Central memory CD4-positive, alpha-beta T cell (primary cell): ENCODE measurements around the gene C2CD3.

Experiments
- DNase-seq: peaks from one replicate; pipeline ENCODE4 v3.0.0; 2022

The C2CD3 gene

DNA sequence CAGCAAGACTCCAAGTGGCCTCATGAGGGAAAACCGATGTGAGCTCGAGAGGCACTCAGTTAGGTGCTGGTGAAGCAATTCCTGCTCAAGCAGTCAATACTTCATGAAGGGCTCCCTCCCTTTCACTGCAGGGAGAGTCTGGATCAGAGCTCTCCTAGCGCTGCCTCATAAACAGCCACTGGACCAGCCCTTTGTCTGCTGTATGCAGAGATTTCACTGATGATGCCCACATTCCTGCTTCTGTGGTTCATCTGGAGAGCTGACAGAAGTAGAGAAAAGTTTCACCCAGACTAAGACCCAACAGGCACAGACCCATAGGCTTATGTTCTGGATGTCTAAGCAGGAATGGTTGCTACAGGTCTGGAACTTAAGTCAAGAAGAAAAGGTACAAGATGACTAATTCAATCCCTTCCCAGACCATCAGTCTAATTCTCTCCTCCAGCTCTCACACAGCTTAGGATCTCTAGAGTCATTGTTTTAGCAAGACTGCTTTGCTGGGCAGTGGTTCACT is 192.2 kb downstream of the C2CD3 start:
- DNase-seq, result no peak

DNA sequence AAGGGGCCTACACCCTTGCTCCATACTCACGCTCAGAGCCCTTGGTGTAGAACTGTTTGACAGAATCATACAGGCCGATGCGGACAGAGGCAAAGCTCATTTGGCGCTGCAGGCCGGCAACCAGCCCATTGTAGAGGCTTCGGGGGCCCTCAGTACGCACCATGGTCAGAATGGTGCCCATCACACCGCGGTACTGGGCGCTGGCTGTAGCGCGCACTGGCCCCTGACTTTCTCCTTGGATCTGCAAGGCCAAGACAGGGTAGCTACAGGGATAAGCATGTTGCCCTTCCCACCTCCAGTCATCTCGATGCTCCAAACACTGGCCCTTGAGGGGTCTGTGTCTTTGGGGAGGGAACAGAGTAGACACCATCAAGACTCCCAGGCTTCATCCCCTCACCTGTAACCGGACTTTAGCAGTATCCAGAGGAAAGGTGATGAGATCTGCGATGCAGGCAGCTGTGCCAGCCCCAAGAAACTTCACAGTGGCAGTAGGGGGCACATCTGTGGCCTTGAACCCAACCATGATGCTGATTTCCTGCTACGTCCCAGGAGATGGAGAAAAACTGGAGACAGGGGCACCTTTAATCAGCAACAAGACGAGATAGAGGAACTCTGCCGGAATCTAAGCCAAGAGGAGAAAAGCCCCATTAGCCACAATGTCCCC is 192.8 kb downstream of the C2CD3 start:
- DNase-seq, result no peak

DNA sequence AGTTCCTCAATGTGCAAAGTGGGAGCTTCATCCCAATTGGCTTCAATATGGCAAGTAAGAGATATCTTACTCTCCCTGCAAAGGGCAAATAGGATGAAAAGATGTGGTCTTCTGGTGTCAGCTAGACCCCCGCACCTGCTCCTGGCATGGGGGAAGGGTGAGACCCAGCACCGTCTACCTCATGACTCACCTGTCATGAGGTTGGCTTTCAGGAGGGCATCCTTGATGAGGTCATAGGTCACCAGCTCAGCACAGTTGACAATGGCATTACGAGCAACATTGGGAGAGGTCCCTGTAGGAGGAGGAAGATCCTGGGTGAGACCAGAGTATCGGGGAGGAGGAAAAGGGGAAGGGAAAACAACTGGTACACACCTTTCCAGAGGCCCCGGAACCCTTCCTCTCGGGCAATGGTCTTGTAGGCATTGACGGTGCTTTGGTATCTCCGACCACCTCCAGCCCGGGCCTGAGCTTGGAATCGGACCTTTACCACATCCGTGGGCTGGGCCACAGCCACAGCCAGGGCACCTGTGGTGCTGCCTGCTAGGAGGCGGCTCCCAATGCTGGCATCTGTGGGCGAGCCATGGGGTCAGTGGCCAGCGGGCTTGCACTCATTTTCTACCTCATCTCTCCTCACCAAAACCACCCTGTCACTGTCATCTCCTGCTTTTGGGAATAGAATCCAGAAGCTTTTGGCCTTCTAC is 194.2 kb downstream of the C2CD3 start:
- DNase-seq, result no peak

GRCh38 chr11:73975479-73975757 is 195.4 kb downstream of the C2CD3 start:
- no peak for DNase-seq

- no peak for DNase-seq
Measured at GRCh38 chr11:73974604-73975478, 196.0 kb downstream of the C2CD3 start.

GRCh38 chr11:73972620-73973449 is 198.0 kb downstream of the C2CD3 start:
- no peak for DNase-seq

DNA sequence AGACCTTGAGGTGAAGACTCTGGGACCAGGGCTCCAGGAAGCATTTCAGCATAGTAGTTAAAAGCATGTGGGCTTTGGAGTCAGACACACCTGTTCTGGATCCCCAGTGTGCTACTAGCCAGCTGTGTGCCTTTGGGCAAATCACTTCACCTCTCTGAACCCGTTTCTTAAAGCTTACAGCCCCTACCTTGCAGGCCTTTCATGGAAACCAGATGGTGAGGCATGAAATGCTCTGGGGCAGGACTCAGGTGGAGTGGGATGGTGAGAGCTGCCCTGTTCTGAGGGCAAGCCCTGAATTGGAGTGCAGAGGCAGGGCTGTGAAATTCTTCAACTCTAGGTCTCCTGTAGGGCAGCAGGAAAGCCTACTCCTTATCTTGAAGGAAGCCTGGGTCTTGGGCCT is 198.6 kb downstream of the C2CD3 start:
- DNase-seq, result no peak

DNA sequence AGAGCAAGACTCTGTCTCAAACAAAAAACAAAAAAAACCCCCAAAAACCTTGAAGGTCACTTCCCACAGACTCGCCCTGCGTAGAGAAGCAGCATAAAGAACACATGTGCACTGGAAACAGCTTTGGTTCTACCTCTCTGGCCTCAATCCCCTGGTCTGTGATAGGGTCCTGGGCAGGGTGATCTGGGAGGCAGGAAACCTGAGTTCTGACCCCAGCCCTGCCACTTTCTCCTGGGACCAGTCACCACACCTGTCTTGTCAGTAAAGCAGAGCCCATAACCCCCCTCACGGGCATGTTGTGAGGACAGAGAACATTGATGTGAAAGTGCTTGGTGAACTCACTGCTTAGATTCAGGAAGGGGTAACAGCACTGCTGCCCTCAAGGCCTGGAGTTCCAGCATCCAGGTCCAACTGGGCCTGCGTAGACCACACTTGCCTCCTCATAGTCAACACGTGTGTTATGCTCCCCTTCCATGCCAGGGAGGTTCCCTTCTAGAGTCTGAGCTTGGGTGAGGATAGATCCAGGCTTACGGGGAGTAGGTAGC is 199.6 kb downstream of the C2CD3 start:
- DNase-seq, result no peak

- no peak for DNase-seq
Measured at GRCh38 chr11:73969991-73970800, 200.6 kb downstream of the C2CD3 start.

DNA sequence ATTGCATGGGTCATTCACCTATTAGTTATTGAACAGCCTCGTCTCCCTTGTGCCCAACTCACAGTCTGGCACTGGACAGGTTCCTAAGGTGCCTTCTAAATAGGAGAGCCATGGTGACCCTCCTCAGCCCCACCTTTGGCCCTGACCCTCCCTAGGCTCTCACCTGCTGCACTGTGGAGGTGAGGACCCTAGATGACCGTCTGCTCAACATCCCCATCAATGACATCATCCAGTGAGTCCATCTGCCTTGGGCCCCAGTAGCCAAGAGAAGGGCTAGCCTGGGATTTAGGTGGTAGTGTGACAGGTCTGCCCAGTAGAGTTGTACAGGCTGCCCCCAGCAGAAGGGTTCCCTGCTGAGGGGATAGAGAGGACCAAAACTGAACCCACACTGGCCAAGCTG is 201.7 kb downstream of the C2CD3 start:
- no peak for DNase-seq

DNA sequence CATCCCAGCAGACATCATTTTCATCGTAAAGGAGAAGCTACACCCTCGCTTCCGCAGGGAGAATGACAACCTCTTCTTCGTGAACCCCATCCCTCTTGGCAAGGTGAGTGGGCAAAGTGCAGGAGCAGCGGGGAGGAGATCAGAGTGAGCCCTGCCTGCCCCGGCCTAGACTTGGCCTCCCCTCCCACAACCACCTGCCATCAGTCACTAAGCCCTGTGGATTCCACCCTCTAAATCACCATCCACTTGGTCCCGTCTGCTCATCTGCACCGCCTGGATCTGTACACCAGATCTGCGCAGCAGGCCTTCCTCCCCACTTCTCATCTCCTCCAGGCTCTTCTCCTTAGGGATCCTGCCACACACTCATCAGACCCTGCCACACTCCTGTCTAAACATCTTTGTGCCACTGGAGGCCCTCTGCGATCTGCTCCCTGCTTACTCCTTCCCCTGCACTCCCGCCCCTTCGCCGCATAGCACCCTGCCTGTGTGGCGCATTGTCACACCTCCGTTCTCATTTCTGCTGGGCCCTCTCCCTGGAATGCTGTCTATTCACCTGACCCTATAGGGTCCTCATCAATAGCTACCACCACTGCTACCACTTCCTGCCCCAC is 202.3 kb downstream of the C2CD3 start:
- DNase-seq, result no peak

DNA sequence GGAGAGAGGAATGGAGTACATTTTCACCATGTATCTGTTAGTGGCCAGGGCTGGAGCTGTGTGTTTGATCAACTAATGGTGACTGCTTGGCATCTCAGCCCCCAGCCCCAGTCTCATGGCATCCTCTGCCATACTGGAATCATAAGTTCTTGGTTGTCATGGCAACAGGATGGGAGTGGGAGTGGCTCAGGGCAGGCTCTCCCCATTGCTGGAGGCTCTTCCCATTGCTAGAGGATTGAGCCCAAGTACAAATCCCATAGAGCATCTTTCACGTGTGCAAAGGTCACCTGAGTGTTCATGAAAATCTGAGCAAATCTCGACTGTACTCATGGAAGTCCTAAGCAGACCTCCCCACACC is 205.1 kb downstream of the C2CD3 start:
- DNase-seq, result no peak

DNA sequence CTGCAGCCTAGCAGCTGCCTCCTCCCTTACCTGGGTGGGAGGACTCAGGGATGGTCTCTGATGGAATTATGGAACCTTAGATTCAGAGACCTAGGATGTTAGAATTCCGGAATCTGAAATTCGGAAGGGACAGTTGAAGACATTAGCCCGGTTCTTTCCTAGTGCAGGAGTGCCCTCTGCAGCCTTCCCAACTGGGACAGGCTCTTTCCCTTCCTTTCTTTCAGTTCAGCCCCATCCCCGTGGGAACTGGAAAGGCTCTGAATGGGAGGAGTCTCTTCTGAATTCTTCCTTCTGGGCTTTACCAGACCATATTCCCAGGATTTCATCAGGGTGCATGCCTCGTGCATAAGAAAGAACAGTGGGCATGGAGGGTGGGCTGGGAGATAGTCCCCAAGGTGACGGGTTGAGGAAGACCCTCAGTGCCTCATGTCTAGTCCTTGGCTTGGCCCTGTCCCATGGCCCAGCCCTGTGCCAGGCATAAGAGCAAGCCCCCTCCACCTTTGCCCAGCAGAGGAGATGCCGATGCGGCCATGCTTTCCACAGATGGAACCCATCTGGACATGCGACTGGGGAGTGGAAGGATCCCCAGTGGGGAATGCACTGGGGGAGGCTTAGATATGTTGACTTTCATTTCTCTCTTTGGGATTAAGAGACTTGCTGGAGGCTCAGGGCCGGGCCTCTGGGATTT is 205.6 kb downstream of the C2CD3 start:
- no peak for DNase-seq

DNA sequence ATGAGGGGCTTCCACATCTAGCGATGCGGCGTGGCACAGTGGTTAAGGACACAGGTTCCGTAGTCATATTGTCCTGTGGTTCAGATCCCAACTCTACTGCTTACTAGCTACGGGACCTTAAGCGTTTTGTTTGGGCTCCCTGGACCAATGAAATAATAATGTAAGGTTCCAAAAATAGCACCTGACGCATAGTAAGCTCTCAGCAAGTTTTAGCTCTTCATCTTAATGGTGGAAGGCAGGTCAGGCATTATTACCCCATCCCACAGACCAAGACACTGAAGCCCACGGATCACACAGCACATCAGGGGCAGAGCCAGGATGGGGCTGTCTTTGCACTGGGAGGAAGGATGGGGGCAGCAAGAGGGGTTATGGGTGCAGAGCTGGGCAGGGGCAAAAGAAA is 206.9 kb downstream of the C2CD3 start:
- no peak for DNase-seq
